ENCODE results near the gene CALY. TPM values are rescaled to one million over a fixed set of nuclear protein-coding genes. Genes with fewer than 3 reads are reported as not detected.
"Not testable (repeated sequence)": the region's sequence is repeated elsewhere in the genome, so short reads cannot be mapped to it uniquely, and the experiment has no call there.

The CALY gene
- polyA plus RNA-seq (ENCODE audit: insufficient read length), result 0.12 TPM
- long read RNA-seq, donor 1, result 0 reads
- long read RNA-seq, donor 2, result 0 reads
- long read RNA-seq, donor 3, result 0 reads
- long read RNA-seq, donor 4, result 0 reads
- long read RNA-seq, donor 5, partial matches to known transcripts, result 0 of 1 reads
- long read RNA-seq, donor 5, other reads (novel, unspliced or antisense), result 0 of 1 reads
- long read RNA-seq, donor 6, result 0 reads
- long read RNA-seq, donor 7, partial matches to known transcripts, result 0 of 1 reads
- long read RNA-seq, donor 7, other reads (novel, unspliced or antisense), result 0 of 1 reads
- long read RNA-seq, donor 8, result 0 reads

GRCh38 chr10:133336577-133337369, at the start of gene CALY:
Gene CALY, minus strand, starts transcription at chr10:133336896. Its CDS starts 7,907 bp downstream, at chr10:133328989.
- DNase-seq, result no peak

- DNase-seq, result no peak
Measured at GRCh38 chr10:133385214-133385613, 48.5 kb upstream of the CALY start.

GRCh38 chr10:133384071-133384470, 47.4 kb upstream of the CALY start:
- DNase-seq, result no peak

- no peak for DNase-seq
Measured at GRCh38 chr10:133383551-133383950, 46.9 kb upstream of the CALY start.

- no peak for DNase-seq
Measured at GRCh38 chr10:133381036-133381435, 44.3 kb upstream of the CALY start.

GRCh38 chr10:133379801-133380666, 43.3 kb upstream of the CALY start:
- no peak for DNase-seq

GRCh38 chr10:133379152-133379800, 42.6 kb upstream of the CALY start, which contains the start of gene PAOX:
Gene PAOX, plus strand, starts transcription at chr10:133379262. Its CDS starts 55 bp downstream, at chr10:133379317.
- no peak for DNase-seq

GRCh38 chr10:133378251-133379096, 41.8 kb upstream of the CALY start:
- DNase-seq, result no peak

- no peak for DNase-seq
Measured at GRCh38 chr10:133377818-133378250, 41.1 kb upstream of the CALY start.

- DNase-seq, result no peak
Measured at GRCh38 chr10:133377025-133377817, 40.5 kb upstream of the CALY start.

- DNase-seq, result not testable (repeated sequence)
Measured at GRCh38 chr10:133376183-133376582, 39.5 kb upstream of the CALY start.

GRCh38 chr10:133375357-133376115, 38.8 kb upstream of the CALY start:
- DNase-seq, result no peak

- DNase-seq, result peak; percentile 92
Measured at GRCh38 chr10:133373174-133374090, 36.7 kb upstream of the CALY start, which contains the start of gene ECHS1. Gene ECHS1, minus strand, starts transcription at chr10:133373354. Its CDS starts 21 bp downstream, at chr10:133373333.

GRCh38 chr10:133372507-133372906, 35.8 kb upstream of the CALY start:
- no peak for DNase-seq

- no peak for DNase-seq
Measured at GRCh38 chr10:133370030-133370786, 33.5 kb upstream of the CALY start.

GRCh38 chr10:133368153-133368552, 31.5 kb upstream of the CALY start:
- no peak for DNase-seq

GRCh38 chr10:133367461-133367860, 30.8 kb upstream of the CALY start:
- DNase-seq, result not testable (repeated sequence)
